HTERT RPE-1 (cell line): ENCODE results near the gene MORC3.
"Not testable (repeated sequence)": the region's sequence is repeated elsewhere in the genome, so short reads cannot be mapped to it uniquely, and the experiment has no call there.

Experiments
- in situ Hi-C: fragments of 300-500 bp; cut with MboI; formaldehyde crosslinking; loops from 4 replicates; pipeline ENCODE4 v1.14.3; 2020; ENCODE audit warnings: low sequenced_read_pairs

Gene MORC3

DNA sequence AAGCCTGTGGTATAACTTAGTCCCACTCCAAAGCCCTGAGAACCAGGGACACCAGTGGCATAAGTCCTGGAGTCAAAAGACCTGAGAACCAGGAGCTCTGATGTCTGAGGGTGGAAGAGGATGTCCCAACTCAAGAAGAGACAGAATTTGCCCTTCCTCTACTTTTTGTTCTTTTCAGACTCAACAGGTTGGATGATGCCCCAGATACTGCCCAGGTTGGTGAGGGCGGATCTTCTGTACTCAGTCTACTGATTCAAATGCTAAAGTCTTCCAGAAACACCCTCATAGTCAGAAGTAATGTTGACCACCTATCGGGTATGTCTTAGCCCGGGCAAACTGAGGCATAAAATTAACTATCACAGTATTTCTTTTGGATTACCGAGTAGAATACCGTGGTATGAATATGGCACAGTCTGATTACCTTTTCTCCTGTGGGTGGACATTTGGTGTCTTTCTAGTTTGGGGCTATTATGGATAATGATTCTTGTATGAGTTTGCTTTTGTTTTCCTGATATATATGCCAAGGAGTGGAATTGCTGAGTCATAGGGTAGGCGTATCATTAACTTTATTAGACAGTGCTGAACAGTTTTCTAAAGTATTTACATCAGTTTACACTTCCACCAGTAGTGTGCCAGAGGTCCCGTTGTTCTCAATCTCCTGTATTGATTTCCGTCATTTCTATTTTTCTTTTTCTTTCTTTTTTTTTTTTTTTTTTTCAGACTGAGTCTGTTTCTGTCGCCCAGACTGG, 62.0 kb downstream of the MORC3 start:
- in situ Hi-C loops, result no loop called here

DNA sequence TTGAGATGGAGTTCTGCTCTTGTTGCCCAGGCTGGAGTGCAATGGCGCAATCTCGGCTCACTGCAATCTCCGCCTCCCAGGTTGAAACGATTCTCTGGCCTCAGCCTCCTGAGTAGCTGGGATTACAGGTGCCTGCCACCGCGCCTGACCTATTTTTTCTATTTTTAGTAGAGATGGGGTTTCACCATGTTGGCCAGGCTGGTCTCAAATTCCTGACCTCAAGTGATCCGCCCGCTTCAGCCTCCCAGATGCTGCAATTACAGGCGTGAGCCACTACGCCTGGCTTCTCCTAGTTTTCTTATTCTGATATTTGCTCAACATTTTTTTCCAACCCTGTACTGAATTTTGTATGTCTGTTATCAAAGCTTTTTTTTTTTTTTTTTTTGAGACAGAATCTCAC, 62.7 kb downstream of the MORC3 start:
- in situ Hi-C loops, result not testable (repeated sequence)

DNA sequence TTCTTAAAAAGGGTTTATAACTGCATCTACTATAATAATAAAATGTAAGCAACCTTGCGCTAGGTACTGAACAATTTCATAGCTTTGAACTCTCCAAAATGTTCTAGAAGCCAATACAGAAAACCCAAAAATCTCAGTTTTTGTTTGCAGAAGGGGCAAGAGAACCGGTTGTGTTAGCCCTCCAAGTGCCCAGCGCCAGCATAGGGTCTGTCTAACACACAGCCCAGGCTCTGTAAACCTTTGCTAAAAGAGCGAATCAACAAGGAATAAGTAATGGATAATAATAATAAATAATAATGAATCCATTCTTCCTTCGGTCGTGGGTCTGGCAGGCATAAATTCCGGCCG, 64.9 kb downstream of the MORC3 start:
- in situ Hi-C loops, result no loop called here

DNA sequence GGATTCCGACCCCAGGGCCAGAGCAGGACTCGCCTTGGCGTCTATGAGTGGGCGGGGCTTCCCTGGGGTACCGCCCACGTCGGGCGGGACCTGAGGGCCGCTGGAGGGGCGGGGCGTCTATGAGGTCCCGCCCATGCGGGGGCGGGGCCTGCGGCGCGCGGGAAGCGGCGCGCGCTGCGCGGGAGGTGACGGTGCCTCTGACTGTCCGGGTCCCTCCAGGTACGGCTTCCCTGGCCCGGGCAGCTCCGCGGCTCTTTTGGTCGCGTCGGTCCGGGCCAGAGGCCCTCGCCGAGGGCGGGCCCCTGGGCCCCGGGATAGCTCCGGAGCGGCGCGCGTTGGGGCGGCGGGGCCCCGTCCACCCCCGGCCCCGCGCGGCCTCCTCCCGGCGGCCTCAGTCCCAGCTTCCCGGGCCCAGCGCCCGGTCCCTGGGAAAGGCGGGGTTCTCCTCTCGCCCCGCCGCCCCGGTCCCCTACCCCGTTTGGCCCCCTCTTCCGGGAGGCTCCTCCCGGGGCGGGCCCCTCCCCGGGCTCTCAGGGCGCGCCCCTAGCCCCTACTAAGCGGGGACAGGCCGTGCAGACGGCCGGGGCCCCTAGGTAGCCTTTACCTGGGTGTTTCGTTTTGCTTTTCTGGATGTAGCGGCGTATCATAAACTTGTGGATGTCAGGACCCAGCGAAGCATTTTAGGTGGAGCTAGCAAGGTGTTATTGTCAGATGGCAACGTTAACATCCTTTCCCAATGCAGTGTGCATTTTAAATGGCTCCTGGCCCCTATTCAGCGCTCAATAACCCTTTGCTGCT, 65.4 kb downstream of the MORC3 start, which contains the start of gene CHAF1B:
CHAF1B (plus strand) TSS at position 160 of the 798 bp plus-strand sequence. CDS start 745 bp downstream, outside the sequence.
- in situ Hi-C loops, result no loop called here

GRCh38 chr21:36386031-36386642, 66.1 kb downstream of the MORC3 start:
- in situ Hi-C loops, result no loop called here

GRCh38 chr21:36388096-36388495, 68.1 kb downstream of the MORC3 start:
- in situ Hi-C loops, result no loop called here

- in situ Hi-C loops, result no loop called here
Observed at GRCh38 chr21:36388835-36389234, 68.8 kb downstream of the MORC3 start.

DNA sequence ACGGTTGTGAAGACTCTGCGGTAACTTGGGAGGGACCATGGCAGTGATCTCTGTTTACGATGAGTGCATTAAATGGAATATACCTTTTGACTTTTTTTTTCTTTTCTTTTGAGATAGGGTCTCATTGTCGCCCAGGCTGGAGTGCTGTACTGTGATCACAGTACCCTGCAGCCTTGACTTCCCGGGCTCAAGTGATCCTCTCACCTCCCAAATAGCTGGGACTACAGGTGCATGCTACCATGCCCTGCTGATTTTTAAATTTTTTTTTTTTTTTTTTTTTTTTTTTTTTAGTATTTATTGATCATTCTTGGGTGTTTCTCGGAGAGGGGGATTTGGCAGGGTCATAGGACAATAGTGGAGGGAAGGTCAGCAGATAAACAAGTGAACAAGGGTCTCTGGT, 71.7 kb downstream of the MORC3 start:
- in situ Hi-C loops, result not testable (repeated sequence)

DNA sequence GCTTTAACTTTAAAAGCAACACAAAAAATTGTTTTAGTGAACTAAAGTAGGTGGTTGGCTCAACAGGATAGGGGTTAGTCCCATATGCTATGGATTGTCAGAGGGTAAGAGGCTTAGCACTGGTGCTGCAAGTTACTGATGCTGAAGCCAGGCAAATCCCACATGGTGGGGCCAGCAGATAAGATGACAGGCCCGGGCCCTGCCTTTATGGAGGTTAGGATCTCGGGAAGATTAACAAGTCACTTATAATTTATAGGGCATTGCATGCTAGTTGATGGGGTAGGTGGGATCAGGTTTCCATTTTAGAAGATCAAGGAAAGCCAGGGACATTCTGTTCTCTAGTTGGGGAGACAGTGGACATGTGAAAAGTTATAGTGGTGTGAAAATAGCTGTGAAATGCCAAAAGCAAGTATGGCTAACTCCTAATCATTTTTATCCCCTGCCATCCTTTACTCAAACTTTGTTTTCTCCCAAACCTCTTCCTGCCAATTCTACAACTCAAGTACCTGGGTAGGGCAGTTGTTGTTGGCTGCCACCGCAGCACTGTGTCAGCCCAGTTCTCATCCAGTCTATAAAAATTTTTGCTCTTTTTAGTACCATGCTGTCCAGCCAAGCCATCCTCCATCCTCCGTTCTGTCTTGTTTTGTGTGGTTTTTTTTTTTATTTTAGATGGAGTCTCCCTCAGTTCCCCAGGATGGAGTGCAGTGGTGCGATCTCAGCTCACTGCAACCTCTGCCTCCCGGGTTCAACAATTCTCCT, 75.5 kb downstream of the MORC3 start:
- in situ Hi-C loops, result no loop called here

DNA sequence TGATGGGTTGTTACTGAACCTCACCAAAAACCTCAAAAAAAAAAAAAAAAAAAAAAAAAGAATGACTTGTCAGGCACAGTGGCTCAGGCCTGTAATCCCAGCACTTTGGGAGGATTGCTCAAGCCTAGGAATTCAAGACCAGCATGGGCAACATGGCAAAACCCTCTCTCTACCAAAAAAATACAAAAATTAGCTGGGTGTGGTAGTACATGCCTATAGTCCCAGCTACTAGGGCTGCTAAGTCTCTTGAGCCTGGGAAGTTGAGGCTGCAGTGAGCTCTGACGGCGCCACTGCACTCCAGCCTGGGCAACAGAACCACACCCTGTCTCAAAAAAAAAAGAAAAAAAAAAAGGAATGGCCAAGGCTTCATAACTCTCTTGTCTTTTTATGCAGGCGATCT, 76.3 kb downstream of the MORC3 start:
- in situ Hi-C loops, result no loop called here

DNA sequence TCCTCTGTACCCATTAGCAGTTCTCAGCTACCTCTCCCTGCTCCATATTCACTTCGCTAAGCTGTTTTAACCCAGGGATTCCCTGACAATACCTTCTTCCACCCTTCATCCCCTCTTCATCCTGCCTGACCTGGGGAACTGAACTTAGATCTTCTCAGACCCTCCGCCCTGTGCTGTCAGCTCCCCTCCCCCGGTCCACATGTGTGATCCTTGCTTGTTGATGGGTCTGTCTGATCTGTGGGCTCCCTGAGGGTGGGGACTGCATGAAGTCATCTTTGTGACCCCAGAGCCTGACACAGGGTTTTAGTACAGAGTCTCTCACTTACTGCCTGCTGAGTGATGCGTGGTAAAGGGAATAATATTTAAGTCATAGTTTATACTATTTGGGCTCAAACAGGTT, 77.0 kb downstream of the MORC3 start:
- in situ Hi-C loops, result no loop called here

GRCh38 chr21:36397606-36398005, 77.6 kb downstream of the MORC3 start:
- in situ Hi-C loops, result no loop called here

- in situ Hi-C loops, result not testable (repeated sequence)
Observed at GRCh38 chr21:36399736-36400135, 79.7 kb downstream of the MORC3 start.

GRCh38 chr21:36400719-36401118, 80.7 kb downstream of the MORC3 start:
- in situ Hi-C loops, result no loop called here

DNA sequence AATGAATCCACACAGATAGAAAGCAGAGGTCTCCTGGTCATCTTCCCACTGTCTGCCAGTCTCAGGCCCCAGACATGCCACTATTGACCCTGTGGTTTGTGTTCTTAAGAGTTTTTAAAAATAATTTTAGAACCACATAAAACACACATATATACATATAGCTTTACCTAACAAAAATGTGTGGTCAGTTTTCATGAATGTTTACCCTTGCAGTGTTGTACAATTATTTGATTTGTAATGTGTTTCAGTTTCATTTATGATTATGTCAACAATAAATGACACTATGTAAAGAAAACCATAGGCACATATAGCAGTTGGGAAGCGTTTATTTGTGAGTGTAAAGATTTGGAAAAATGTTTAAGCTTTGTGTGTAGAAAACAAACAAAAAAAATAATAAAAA, 82.3 kb downstream of the MORC3 start:
- in situ Hi-C loops, result no loop called here

DNA sequence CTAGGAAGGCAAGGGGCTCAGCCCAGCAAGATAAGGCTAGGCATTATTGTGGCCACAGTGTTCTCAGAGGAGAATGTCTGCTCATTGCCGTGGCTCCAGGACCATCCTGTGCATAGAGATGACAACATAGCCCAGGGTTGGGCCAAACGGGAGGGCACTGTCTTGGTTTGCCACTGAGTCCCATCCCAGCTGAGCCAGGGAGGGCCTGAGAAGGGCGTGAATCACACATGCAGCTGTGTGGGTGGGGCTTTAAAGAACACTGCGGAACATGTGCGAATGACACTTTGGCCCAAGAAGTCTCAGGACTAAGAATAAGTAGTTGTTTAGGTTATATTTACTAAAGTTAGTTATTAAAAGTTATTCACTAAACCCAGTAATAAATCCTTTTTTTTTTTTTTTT, 83.7 kb downstream of the MORC3 start:
- in situ Hi-C loops, result no loop called here

GRCh38 chr21:36408568-36408967, 88.6 kb downstream of the MORC3 start:
- in situ Hi-C loops, result no loop called here

DNA sequence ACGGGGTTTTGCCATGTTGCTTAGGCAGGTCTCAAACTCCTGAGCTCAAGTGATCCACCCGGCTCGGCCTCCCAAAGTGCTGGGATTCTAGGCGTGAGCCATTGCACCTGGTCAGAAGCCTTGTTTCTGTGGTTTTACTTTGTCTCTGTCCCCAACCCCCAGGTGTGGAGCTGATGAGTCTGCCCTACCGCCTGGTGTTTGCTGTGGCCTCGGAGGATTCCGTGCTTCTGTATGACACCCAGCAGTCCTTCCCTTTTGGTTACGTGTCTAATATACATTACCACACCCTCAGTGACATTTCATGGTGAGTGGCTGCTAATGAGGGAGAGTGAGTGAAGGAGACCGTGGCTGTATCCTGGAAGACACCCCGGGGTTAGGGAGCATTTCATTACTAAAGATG, 91.3 kb downstream of the MORC3 start:
- in situ Hi-C loops, result no loop called here

GRCh38 chr21:36412916-36413315, 92.9 kb downstream of the MORC3 start:
- in situ Hi-C loops, result no loop called here

DNA sequence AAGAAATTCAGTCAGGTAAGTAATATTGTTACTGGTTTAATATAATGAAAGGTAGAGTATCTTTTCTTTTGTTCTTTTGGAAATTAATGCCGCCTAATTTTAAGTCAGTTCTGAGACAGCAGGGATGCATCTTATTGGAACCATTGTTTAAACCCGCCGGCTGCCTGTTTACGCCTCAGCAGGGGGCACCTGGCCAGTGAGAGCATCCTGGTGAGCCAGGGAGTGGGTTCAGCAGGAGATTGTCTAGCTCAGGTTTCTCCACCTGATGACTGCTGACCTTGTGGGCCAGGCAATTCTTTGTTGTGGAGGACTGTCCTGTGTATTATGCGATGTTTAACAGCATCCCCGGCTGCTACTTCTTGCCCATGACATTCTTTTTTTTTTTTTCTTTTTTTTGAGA, 95.4 kb downstream of the MORC3 start:
- in situ Hi-C loops, result no loop called here

GRCh38 chr21:36419241-36419640, 99.2 kb downstream of the MORC3 start:
- in situ Hi-C loops, result no loop called here
